ENCODE data around the gene METTL26.
"Not testable (repeated sequence)": the region's sequence is repeated elsewhere in the genome, so short reads cannot be mapped to it uniquely, and the experiment has no call there.

The METTL26 gene

GRCh38 chr16:609984-610383 is 26.1 kb downstream of the METTL26 start:
- no peak overlapping the region for H3K4me3 ChIP-seq (ENCODE audit: low read depth, low read length)
- no peak for DNase-seq (ENCODE audit: low read depth)

GRCh38 chr16:609316-609715 is 26.8 kb downstream of the METTL26 start:
- no peak overlapping the region for H3K4me3 ChIP-seq (ENCODE audit: low read depth, low read length)
- DNase-seq (ENCODE audit: low read depth): no peak

GRCh38 chr16:608019-608418 is 28.1 kb downstream of the METTL26 start:
- H3K4me3 ChIP-seq (ENCODE audit: low read depth, low read length): no peak overlapping the region
- no peak for DNase-seq (ENCODE audit: low read depth)

GRCh38 chr16:606656-607307 is 29.3 kb downstream of the METTL26 start:
- H3K4me3 ChIP-seq (ENCODE audit: low read depth, low read length): no peak overlapping the region
- DNase-seq (ENCODE audit: low read depth): no peak

- H3K4me3 ChIP-seq (ENCODE audit: low read depth, low read length): no peak overlapping the region
- no peak for DNase-seq (ENCODE audit: low read depth)
Observed at GRCh38 chr16:603933-604332, 32.2 kb downstream of the METTL26 start.

GRCh38 chr16:600781-601180 is 35.3 kb downstream of the METTL26 start:
- no peak for DNase-seq (ENCODE audit: low read depth)
- no peak overlapping the region for H3K4me3 ChIP-seq (ENCODE audit: low read depth, low read length)

GRCh38 chr16:598823-599739 is 37.0 kb downstream of the METTL26 start:
- no peak for DNase-seq (ENCODE audit: low read depth)
- no peak overlapping the region for H3K4me3 ChIP-seq (ENCODE audit: low read depth, low read length)

- DNase-seq (ENCODE audit: low read depth); H3K4me3 ChIP-seq (ENCODE audit: low read depth, low read length): not testable (repeated sequence)
Observed at GRCh38 chr16:597655-598054, 38.5 kb downstream of the METTL26 start.

- no peak overlapping the region for H3K4me3 ChIP-seq (ENCODE audit: low read depth, low read length)
- DNase-seq (ENCODE audit: low read depth): no peak
Observed at GRCh38 chr16:596736-597060, 39.4 kb downstream of the METTL26 start.

- DNase-seq (ENCODE audit: low read depth): no peak
- no peak overlapping the region for H3K4me3 ChIP-seq (ENCODE audit: low read depth, low read length)
Observed at GRCh38 chr16:595942-596735, 40.0 kb downstream of the METTL26 start.

GRCh38 chr16:595094-595528 is 41.0 kb downstream of the METTL26 start:
- no peak overlapping the region for H3K4me3 ChIP-seq (ENCODE audit: low read depth, low read length)
- no peak for DNase-seq (ENCODE audit: low read depth)

- no peak overlapping the region for H3K4me3 ChIP-seq (ENCODE audit: low read depth, low read length)
- no peak for DNase-seq (ENCODE audit: low read depth)
Observed at GRCh38 chr16:593807-594206, 42.3 kb downstream of the METTL26 start.

GRCh38 chr16:593406-593805 is 42.7 kb downstream of the METTL26 start:
- DNase-seq (ENCODE audit: low read depth): no peak
- no peak overlapping the region for H3K4me3 ChIP-seq (ENCODE audit: low read depth, low read length)

- H3K4me3 ChIP-seq (ENCODE audit: low read depth, low read length): no peak overlapping the region
- no peak for DNase-seq (ENCODE audit: low read depth)
Observed at GRCh38 chr16:592518-593306, 43.4 kb downstream of the METTL26 start.

GRCh38 chr16:591892-592517 is 44.1 kb downstream of the METTL26 start:
- H3K4me3 ChIP-seq (ENCODE audit: low read depth, low read length): no peak overlapping the region
- no peak for DNase-seq (ENCODE audit: low read depth)

- H3K4me3 ChIP-seq (ENCODE audit: low read depth, low read length): peak overlapping the region; percentile 91
- no peak for DNase-seq (ENCODE audit: low read depth)
Observed at GRCh38 chr16:591231-591630, 44.9 kb downstream of the METTL26 start.

GRCh38 chr16:590815-591200 is 45.3 kb downstream of the METTL26 start:
- DNase-seq (ENCODE audit: low read depth): no peak
- H3K4me3 ChIP-seq (ENCODE audit: low read depth, low read length): peak overlapping the region; percentile 91

- H3K4me3 ChIP-seq (ENCODE audit: low read depth, low read length): peak overlapping the region; percentile 91
- DNase-seq (ENCODE audit: low read depth): no peak
Observed at GRCh38 chr16:590188-590814, 45.8 kb downstream of the METTL26 start.
